Peyer's patch (tissue), 4 donors: ENCODE data around the gene NTNG2.

Source experiments
- POLR2A ChIP-seq, 2 donors: fragments of 450-650 bp; IDR thresholded peaks; one replicate each; pipeline ENCODE4 v1.5.1; 2017; ENCODE audit warnings: antibody characterized with exemption in 2 of 2, mild to moderate bottlenecking in 2 of 2, moderate library complexity in 2 of 2
- TF ChIP-seq, protein P1 (sequence below), 6 experiments: fragments of 450-650 bp in 4 of 6; fragments of 200-600 bp in 2 of 6; sonication (generic) in 1 of 6; IDR thresholded peaks; one replicate each; pipeline ENCODE4 v1.5.1; 2017 to 2019; ENCODE audit warnings: antibody characterized with exemption in 6 of 6, mild to moderate bottlenecking in 3 of 6, moderate library complexity in 1 of 6

DNA sequence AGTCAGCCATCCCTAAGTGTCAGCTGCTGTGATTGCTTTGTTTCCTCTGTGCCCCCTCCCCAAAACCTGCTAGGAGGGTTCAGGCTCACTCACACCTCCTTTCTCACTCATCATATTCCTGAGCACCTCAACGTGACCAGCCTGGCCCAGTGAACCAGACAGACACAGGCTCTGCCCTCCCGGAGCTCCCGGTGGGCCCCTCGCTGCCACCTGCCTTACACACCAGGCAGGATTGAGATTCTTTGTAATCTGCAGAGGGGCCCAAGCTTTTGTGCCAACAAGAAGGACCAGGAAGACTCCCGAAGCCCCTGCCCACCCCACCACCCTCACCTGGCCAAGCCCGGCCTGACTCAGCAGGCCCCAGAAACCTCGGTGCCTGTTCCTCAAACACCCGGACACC, 87.8 kb downstream of the NTNG2 start:
- TF ChIP-seq POLR2A (IDR thresholded peaks at IDR 0.05) = no peak
- TF ChIP-seq, protein P1, sequence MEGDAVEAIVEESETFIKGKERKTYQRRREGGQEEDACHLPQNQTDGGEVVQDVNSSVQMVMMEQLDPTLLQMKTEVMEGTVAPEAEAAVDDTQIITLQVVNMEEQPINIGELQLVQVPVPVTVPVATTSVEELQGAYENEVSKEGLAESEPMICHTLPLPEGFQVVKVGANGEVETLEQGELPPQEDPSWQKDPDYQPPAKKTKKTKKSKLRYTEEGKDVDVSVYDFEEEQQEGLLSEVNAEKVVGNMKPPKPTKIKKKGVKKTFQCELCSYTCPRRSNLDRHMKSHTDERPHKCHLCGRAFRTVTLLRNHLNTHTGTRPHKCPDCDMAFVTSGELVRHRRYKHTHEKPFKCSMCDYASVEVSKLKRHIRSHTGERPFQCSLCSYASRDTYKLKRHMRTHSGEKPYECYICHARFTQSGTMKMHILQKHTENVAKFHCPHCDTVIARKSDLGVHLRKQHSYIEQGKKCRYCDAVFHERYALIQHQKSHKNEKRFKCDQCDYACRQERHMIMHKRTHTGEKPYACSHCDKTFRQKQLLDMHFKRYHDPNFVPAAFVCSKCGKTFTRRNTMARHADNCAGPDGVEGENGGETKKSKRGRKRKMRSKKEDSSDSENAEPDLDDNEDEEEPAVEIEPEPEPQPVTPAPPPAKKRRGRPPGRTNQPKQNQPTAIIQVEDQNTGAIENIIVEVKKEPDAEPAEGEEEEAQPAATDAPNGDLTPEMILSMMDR (IDR thresholded peaks at IDR 0.05) = no peak
